ENCODE results near the gene STX11.

DNA sequence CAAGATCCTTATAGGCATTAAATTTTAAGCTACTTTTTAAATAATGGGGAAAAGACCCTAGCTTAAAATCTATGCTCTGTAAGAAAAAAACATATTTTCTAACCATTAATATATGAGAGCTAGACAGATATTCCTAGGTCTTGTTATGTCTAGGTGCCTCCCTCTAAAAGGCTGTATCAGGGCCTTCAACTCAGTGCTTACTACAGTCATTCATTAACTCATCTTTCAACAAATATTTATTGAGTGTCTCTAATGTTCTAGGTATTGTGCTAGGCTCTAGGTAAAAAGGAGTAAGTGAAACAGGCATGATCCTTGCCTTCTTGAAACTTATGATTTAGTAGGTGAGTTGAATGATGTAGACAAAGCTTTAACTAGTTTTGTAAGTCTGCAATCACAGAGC, 6.4 kb upstream of the STX11 start:
- TF ChIP-seq EZH2 (IDR thresholded peaks at IDR 0.05; ENCODE audit: insufficient read depth, poor library complexity, severe bottlenecking), result no peak
- TF ChIP-seq EZH2phosphoT487 (IDR thresholded peaks at IDR 0.05; ENCODE audit: insufficient read depth, low read depth), result no peak

Data from GM23248 (cell line).